HG02973 (cell line): ENCODE results near the gene NEDD9.
A peak's percentile ranks its signal among the peaks of the same experiment; 100 is the strongest.

Experiments used
- ATAC-seq: cut with Tn5 transposase; IDR thresholded peaks from one replicate; pipeline ENCODE4 v1.9.1; 2021; ENCODE audit warnings: moderate library complexity; ENCODE audit not compliant: unreplicated experiment

The NEDD9 gene

GRCh38 chr6:11236076-11236750, 3.7 kb upstream of the NEDD9 start:
- no peak for ATAC-seq

DNA sequence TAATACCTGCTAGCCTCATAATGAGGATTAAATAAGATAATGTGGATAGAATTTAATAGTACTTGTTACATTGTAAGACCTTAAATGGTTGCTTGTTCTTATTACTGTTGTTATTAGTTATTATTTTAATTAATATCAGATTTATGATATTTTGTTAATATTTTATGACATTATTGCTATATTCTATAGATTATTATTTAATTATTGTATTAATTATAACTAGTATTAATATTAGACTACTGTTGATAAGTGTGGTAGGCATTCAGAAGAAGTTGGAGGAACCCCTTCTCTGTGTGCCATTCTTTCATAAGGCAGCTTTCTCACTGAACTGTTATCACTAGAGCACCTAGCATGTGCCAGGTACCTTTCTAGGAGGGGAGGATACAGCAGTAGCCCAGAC, 2.6 kb upstream of the NEDD9 start:
- ATAC-seq, result no peak

DNA sequence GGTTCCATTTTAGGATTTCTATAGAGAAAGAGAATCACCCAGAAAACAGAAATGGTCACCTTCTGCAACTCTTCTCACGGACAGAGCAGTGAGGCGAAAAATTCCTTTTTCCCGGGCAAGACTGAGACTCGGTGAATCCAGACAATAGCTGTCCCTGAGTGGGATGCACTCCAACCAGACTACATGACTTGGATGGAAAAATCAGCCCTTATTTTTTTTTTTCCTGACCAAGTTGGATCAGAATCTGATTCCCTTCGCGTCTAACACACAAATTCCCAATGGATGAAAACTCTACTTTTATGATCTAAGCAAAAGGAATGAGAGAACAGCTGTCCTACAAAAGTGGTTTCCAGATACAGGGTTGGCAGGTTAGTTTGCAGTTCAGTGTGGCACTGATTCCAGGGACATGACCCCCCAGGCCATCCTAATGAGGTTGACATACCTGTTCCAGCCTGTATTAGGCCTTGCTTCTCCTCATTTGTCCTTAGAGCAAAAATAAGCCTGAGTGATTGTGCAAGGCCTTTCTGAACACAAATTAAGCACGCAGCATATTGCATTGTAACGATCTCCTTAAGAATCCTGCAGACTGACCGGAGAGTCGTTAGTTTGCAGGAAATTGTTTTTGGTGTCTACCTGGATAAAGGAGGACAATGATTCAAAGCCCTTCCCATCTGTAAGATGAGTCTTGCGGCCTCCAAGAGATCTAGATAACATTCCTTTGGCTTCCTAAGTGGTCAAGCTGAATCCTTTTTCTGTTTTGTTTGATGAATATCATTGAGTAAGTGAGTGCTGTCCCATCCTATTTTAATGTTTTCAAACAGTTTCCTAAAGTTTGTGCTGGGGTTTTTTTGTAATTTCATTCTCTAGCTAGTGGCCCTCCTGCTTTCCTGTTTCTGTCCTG, 1.5 kb upstream of the NEDD9 start:
- ATAC-seq, result no peak

GRCh38 chr6:11232770-11233626, 530 bp upstream of the NEDD9 start:
- no peak for ATAC-seq

- no peak for ATAC-seq
Observed at GRCh38 chr6:11231564-11232192, 790 bp downstream of the NEDD9 start.

- ATAC-seq, result no peak
Observed at GRCh38 chr6:11231108-11231463, 1.4 kb downstream of the NEDD9 start.

DNA sequence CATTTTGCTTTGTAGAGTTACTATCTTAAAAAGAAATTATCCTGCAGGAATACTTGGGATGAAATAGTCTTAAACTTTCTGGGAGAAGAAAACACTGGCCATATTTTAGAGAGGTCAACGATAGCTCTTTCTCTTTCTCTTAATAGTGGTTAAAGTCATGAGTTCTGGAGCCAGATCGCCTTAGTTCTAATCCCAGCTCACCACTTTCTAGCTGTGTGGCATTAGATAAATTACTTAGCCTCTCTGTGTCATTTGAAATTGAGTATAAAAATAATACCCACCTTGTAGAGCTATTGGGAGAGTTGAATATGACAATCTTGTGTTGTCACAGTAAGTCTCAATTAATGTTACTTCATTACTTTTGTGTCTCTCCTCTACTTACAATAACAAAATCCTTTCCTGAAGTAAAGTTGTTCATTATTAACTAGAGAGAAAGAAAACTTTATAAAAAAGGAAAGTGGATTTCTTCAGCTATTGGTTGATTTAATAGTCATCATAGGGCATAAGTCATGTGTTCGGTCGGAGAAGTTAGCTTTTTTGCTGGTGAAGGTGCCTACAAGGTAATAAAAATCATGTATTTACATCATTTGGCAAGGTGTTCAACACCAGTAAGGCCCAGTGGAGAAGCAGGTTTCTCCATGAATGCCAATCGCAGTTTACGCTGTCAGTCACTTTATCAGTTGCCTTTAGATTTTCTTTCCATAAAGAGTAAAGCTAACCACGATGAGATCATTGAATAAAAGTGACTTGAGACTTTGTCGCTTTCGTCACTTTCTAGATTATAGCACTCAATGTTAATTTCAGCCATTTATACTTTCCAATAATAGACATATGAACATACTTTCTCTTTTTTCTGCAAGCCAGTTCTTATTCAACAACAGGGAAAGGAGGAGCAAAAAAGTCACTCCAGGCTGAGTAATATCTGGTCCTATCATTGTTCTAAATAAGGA, 2.0 kb downstream of the NEDD9 start:
- no peak for ATAC-seq

DNA sequence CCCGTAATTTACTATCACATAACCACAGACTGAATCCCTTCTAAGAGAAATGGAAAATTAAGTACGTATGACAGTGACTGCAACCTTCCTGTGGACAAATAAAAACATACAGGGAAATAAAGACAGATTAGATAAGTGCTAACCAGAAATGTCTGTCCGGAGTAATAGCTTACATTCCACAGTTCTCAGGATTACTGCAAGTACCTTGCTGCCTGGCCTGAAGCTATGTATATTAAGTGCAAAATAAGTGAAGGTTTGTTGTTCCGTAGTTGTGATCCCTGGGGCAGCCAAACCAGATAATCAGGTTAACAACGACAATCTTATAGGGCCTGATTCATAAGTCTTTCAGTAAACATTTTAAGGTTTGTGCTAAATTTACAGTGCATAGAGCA, 2.8 kb downstream of the NEDD9 start:
- no peak for ATAC-seq

DNA sequence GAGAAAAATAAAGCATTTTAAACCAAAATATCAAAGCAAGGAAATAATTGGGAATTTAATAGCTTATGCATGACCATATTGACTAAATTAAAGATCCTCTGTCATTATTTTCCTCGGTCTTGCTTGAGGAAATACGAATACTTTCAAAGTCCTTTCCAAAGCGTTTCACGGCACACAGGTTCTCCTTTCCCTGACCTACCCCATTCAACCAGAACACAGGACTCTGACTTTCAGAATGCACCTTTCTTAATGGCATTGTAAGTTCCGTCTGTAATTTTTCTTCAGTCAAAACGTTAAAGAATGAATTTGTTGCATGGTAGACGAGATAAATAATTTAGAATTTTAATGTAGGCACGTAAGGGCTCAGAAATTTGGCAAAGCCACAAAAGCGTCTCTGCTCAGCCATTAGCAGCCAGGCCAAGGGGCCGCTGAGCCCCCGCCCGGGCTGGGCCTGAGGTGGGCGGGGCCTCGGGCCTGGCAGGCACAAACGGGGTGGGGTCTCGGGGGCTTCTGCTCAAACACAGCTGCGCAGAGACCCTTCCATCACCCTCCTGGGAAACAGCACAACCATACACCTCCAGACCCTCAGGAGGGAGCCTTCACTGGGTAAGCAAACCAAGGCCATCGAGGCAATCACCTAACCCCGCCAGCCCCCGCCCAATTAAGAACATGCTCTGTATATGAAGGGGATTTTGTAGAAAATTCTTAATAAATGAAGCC, 3.4 kb downstream of the NEDD9 start:
- no peak for ATAC-seq

- ATAC-seq, result no peak
Observed at GRCh38 chr6:11227698-11228097, 4.8 kb downstream of the NEDD9 start.

GRCh38 chr6:11226005-11226404, 6.5 kb downstream of the NEDD9 start:
- no peak for ATAC-seq

GRCh38 chr6:11224966-11225463, 7.5 kb downstream of the NEDD9 start:
- no peak for ATAC-seq

- ATAC-seq, result peak; percentile 63
Observed at GRCh38 chr6:11224252-11224965, 8.1 kb downstream of the NEDD9 start.

GRCh38 chr6:11223286-11223864, 9.1 kb downstream of the NEDD9 start:
- ATAC-seq, result no peak

- no peak for ATAC-seq
Observed at GRCh38 chr6:11222385-11223277, 9.8 kb downstream of the NEDD9 start.

DNA sequence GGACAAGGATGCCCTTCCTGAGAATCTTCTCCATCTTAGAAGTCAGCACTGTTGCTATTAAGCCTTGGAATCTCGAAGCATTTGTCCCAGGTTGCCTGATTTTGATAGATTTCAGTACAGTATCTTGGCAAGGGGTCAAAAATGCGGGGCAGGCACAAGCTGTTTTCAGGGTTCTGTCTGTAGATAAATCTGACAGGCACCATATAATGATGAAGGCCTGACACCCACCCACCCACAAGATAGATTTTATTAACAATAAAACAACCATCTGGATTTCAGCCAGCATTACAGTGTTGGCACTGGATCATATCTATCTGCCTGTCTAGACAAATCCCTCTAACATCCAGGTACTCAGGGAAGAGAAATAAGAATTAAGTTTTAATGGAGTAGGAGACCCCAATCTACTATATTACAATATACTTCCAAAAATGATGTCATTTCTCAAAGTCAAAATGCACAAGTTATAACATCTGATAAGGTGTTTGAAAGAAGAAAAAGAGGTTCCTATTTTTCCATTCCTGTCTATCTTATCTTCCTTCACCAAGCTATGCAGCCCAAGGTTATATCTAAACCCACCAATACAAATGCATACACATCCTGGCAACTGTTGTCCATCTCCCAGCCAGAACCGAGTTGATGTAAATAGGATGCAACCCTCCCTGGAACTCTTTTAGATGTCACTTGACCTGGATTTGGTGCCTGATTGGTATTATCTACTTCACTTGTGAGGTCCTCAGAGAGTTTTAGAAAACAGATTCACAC, 10.7 kb downstream of the NEDD9 start:
- ATAC-seq, result no peak
